Activated T-helper 2 cell treated with anti-CD3 and anti-CD28 coated beads, Interferon-gamma antibody, Interleukin-2, Interleukin-4, amounts not matched to agents 10 μg/mL and 5 μg/mL and 100 μg/mL, durations not matched to agents 14 hours and 24 hours and 36 hours (primary cell): Measurements from ENCODE around the gene ACSM6. TPM values are rescaled to one million over a fixed set of nuclear protein-coding genes. Genes with fewer than 3 reads are reported as not detected.
"Not testable (repeated sequence)": the region's sequence is repeated elsewhere in the genome, so short reads cannot be mapped to it uniquely, and the experiment has no call there.

Experiments used
- DNase-seq: peaks from one replicate; pipeline ENCODE4 v3.0.0; 2021; ENCODE audit warnings: low spot score
- H3K27ac Mint-ChIP-seq: one replicate; pipeline ENCODE4 v1.8.0; 2021; ENCODE audit warnings: mixed read lengths
- H3K27me3 Mint-ChIP-seq: one replicate; pipeline ENCODE4 v1.8.0; 2021; ENCODE audit warnings: low read depth, mixed read lengths
- H3K36me3 Mint-ChIP-seq: one replicate; pipeline ENCODE4 v1.8.0; 2021; ENCODE audit warnings: low read depth, mixed read lengths
- H3K4me1 Mint-ChIP-seq: one replicate; pipeline ENCODE4 v1.8.0; 2021; ENCODE audit warnings: low read depth, mixed read lengths
- H3K4me3 Mint-ChIP-seq: one replicate; pipeline ENCODE4 v1.8.0; 2021; ENCODE audit warnings: low read depth, mild to moderate bottlenecking, moderate library complexity, mixed read lengths
- H3K9me3 Mint-ChIP-seq: one replicate; pipeline ENCODE4 v1.8.0; 2021; ENCODE audit warnings: mixed read lengths
- intact Hi-C: fragments of 100-400 bp; cut with micrococcal nuclease; formaldehyde crosslinking; loops from one replicate; pipeline ENCODE4 v1.15.1; 2023
- total RNA-seq: library from RNA; stranded (reverse); gene quantifications from 2 replicates; pipeline ENCODE4 v1.2.3, GENCODE V29; 2022

Gene ACSM6
- total RNA-seq, 1 donor from 2014 or later: not detected

DNA sequence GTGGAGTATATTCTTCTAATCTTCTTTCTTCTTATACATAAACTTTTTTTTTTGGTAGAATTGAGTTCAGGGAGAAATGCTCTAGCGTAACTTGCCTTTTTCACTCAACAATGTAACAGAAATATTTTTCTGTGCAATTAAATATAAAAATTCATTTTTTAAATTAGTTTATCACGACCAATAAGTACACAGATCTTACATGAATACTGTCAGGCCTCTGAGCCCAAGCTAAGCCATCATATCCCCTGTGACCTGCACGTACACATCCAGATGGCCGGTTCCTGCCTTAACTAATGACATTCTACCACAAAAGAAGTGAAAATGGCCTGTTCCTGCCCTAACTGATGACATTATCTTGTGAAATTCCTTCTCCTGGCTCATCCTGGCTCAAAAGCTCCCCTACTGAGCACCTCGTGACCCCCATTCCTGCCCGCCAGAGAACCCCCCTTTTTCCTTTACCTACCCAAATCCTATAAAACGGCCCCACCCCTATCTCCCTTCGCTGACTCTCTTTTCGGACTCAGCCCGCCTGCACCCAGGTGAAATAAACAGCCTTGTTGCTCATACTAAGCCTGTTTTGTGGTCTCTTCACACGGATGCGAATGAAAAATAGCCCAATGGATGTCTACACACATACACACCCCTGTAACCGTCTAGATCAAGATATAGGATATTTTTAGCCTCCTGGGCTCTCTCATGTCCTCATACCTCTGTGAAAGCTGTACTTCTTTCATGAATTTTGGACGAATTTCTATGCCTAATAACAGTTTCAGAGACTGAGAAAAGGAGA is 35.1 kb downstream of the ACSM6 start:
- H3K27ac Mint-ChIP-seq, H3K27me3 Mint-ChIP-seq, intact Hi-C loops, H3K4me3 Mint-ChIP-seq, DNase-seq, H3K9me3 Mint-ChIP-seq: not testable (repeated sequence)
- H3K4me1 Mint-ChIP-seq: peaks cover 16% of the 10 kb centered on the region
- H3K36me3 Mint-ChIP-seq: peaks cover 30% of the 10 kb centered on the region

DNA sequence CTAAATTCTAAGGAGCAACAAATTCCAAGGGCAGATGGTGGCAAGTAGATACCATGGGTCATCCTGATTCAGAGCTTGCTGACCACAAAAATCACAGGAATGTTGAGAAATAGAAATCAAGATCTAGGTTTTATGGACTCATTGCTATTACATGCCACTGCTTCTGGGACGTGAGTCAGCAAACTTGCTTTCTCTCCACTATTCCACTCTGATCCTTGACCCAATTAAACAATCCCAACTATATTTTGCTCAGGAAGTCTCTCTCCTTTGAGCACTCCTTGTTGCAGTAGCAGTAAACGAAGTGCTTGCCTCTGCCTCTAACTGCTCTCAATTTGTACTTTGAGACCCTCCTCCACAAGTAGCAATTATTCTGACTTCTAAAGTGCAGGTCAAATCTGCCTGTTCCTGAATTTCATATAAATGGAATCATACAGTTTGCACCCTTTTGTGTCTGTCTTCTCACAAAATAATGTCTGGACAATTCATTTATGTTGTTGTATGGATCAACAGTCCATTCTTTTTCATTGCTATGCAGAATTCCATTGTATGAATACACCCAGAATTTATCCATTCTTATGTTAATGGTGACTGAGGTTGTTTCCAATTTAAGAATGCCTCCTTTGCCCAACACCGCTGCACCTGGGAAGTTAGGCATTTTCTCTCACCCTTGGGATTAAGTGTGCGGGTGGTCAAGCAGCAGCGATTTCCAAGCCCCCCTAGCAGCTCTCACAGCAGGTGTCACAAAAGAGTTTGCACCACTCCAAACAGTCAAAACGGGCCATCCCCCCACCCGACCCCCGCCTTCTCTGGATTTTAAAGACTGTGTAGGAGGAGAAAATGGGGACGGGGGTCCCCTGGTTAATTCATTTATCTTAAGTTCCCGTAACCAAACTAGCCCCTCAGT is 35.9 kb downstream of the ACSM6 start:
- H3K27ac Mint-ChIP-seq: no peak overlapping the region
- DNase-seq: no peak
- peaks cover 32% of the 10 kb centered on the region for H3K36me3 Mint-ChIP-seq
- H3K27me3 Mint-ChIP-seq: peaks cover 5% of the 10 kb centered on the region
- intact Hi-C loops: loop anchor here (10.0 kb wide), 2 partner anchors 425 to 935 kb away; partner anchors contain the start of gene ALDH18A1
- peaks cover 10% of the 10 kb centered on the region for H3K9me3 Mint-ChIP-seq
- peaks cover 17% of the 10 kb centered on the region for H3K4me1 Mint-ChIP-seq
- H3K4me3 Mint-ChIP-seq: peak overlapping the region; percentile 73

DNA sequence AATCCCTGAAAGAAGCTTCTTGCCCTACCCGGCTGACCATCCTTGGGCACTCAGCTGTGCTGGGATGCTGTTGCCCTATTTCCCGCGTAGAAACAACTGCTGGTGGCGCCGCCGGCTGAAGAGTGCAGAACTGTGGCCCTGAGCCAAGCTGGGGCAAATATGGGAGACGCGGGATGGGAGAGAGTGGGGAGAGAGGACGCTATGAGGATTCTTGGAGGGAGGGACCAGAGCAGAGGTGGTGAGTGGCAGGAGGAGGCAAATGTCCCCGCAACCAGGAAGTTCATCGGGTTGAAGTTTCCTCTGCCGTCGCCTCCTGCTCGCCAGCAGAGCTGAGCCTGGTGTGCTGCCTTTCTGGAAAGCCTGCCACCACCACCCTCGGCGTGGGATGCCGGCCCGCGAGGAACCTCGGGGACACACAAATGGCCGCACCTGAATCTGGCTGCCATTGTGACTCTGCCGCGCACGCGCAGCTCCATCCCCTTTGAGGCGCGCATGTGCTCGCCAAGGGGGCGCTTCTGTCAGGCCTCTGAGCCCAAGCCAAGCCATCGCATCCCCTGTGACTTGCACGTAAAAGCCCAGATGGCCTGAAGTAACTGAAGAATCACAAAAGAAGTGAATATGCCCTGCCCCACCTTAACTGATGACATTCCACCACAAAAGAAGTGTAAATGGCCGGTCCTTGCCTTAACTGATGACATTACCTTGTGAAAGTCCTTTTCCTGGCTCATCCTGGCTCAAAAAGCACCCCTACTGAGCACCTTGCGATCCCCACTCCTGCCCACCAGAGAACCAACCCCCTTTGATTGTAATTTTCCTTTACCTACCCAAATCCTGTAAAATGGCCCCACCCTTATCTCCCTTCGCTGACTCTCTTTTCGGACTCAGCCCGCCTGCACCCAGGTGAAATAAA is 36.9 kb downstream of the ACSM6 start:
- DNase-seq, H3K9me3 Mint-ChIP-seq, H3K27me3 Mint-ChIP-seq: not testable (repeated sequence)
- Mint-ChIP-seq H3K4me1 (peaks cover 25% of the 10 kb centered on the region), H3K36me3 (peaks cover 33% of the 10 kb centered on the region), H3K4me3 (peak overlapping the region; percentile 73), H3K27ac (peak overlapping the region; percentile 61)
- intact Hi-C loops: loop anchor here (10.0 kb wide), 2 partner anchors 424 to 936 kb away; partner anchors contain the start of gene ALDH18A1

DNA sequence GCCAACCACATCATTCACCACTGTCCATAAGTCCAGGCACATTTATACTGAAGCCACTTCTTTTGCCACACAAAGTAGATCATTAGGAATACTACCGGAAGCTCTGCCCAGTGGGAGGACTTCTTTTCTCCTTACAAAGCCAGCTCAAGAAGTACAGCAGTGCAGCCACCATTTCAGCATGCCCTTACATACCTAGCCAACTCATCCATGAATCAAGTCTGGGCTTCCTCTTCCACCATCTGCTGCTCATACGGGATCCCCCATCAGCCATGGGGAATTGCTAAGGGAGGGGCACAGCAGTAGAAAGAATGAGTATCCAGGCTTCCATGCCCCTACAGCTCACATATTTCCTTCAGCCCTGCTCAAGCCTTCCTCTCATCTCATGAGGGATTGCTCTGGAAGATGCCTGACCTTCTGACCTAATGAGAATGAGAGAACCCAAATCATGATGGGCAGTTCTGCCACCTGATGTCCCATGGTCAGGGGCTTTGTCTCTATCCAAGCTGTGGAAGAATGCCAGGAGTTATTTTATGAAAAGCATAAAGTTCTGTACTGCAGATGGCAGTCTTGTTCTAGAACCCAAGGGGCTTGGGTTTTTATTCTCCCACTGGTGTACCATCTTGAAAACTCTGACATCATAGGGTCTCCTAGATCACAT is 39.5 kb downstream of the ACSM6 start:
- H3K27ac Mint-ChIP-seq: no peak overlapping the region
- H3K27me3 Mint-ChIP-seq: peaks cover 3% of the 10 kb centered on the region

DNA sequence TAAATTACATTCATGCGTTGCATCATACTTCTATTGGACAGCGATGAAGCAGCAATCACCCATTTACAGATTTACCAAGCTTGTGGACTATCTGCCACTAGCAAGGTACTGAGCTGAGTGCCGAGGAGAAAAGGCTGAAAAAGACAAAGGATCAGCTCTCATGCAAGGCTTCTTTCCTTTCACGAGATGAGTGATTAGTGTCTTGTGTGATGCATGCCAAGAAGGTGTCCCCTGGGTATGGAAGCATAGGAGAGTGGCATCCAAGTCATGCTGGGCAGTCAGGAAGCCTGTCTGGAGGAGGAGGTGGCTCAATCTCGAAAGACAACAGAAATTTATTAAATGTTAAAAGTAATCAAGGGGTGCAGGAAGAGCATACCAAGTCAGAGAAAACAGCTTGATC is 40.9 kb downstream of the ACSM6 start:
- intact Hi-C loops: loop anchor here (5.0 to 10.0 kb wide), 4 partner anchors 420 to 940 kb away; partner anchors contain the start of genes ALDH18A1 and HELLS
- H3K27me3 Mint-ChIP-seq: no peaks in the 10 kb centered on the region
- H3K36me3 Mint-ChIP-seq: peaks cover 38% of the 10 kb centered on the region
- no peak overlapping the region for H3K4me3 Mint-ChIP-seq
- no peak for DNase-seq
- H3K9me3 Mint-ChIP-seq: peaks cover 10% of the 10 kb centered on the region
- H3K27ac Mint-ChIP-seq: peak overlapping the region; percentile 20
- H3K4me1 Mint-ChIP-seq: peaks cover 44% of the 10 kb centered on the region

More for the DNA sequence above, 39.5 kb downstream of the ACSM6 start:
- Mint-ChIP-seq H3K9me3 (peaks cover 10% of the 10 kb centered on the region), H3K4me3 (no peak overlapping the region), H3K36me3 (peaks cover 37% of the 10 kb centered on the region), H3K4me1 (peaks cover 48% of the 10 kb centered on the region)
- intact Hi-C loops: loop anchor here (10.0 kb wide), 2 partner anchors 421 to 939 kb away; partner anchors contain the start of gene ALDH18A1
- no peak for DNase-seq

DNA sequence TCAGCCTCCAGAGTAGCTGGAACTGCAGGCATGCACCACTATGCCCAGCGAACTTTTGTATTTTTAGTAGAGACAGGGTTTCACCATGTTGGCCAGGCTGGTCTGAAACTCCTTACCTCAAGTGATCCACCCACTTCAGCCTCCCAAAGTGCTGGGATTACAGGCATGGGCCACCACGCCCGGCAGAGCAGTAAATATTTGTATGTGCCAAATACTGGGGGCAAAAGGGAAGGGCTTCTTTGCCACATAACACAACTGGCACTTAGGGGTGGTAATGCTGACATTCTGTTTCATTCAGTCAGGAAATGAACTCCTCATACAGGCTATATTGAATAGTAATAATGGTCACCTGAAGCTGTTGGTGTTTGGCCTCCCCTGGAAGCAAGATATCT is 41.6 kb downstream of the ACSM6 start:
- Mint-ChIP-seq H3K36me3 (peaks cover 40% of the 10 kb centered on the region), H3K4me1 (peaks cover 48% of the 10 kb centered on the region), H3K4me3 (no peak overlapping the region), H3K27me3 (no peaks in the 10 kb centered on the region), H3K27ac (peak overlapping the region; percentile 80), H3K9me3 (peaks cover 10% of the 10 kb centered on the region)
- intact Hi-C loops: loop anchor here (1.0 to 10.0 kb wide), 7 partner anchors 10 to 941 kb away; partner anchors contain the start of genes ALDH18A1 and HELLS
- no peak for DNase-seq

DNA sequence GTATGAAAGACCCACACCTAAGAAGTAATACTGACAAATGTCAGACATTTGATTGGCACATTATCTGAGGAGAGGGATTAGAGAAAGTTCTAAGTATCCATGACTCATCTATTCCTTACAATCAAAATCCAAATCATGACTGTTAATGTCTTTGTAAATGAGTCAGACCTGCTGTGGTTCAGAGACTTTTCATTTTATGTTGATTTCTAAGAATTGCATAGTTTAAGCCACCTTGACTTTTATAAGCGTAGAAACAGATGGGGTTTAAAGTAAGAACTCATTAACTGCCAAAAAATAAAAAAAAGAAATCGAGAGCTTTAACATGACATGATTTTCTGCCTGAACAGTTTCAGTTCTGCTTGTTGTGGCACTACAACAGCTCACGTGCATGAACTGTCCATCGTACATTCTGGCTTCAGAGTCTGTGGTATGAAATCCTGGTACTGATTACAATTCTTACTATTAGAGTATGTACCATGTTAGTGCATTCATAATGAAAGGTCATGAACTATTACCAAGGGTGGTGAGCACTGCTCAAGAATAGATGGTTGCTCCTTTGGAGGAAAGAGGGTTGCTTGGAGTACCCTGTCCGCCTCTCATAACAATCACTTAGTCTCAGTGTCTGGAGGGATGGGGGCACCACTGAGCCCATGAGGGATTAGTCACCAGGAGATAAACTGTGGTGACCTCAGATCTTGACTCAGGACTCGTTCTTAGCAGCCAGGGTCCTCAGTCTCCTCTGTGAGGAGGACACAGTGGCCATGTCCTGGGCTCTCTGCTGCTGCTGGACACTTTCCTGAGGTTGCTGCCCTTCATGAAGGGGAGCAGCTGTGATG is 42.2 kb downstream of the ACSM6 start:
- no peak for DNase-seq
- H3K27me3 Mint-ChIP-seq: no peaks in the 10 kb centered on the region

DNA sequence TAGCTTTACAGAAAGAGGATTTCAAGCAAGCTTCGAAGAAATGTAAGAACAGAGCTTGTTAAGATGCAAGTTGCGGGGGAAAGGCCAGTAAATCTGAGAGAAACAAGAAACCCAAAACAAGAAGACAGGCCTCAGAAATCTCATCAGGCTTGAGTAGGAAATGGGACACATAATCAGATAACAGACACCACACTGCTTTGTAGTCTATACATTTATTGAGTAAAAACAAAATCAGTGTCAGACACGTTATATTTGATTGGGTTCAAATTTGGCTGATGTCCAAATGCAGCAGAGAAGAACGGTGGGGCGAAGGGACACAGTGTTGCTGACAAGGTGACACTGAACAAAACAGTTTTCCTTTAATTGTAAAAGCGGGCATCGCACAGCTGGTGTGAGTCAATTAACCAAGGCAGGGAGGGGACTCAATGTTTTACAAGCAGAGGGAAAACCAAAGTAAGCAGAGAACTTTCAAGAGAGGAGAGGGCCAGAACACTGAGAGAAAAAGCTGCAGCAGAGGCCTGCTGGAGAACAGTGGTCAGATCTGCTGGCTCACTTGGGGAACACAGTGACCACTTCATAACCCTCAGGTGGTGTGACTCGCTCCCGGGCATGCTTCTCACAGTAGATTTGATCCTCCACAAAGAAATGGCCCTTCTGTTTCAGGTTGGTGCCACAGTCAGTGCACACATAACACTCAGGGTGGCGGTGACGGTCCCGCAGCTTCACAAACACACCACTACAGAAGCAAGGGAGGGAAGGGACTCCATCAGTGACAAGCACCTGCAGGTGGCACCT is 43.5 kb downstream of the ACSM6 start:
- Mint-ChIP-seq H3K36me3 (peaks cover 29% of the 10 kb centered on the region), H3K9me3 (peaks cover under 1% of the 10 kb centered on the region), H3K27ac (peak overlapping the region; percentile 51), H3K4me3 (peak overlapping the region; percentile 2), H3K27me3 (no peaks in the 10 kb centered on the region), H3K4me1 (peaks cover 48% of the 10 kb centered on the region)
- intact Hi-C loops: loop anchor here (2.0 to 10.0 kb wide), 5 partner anchors 55 to 943 kb away; partner anchors contain the start of genes ALDH18A1 and HELLS
- no peak for DNase-seq

More for the DNA sequence above, 42.2 kb downstream of the ACSM6 start:
- intact Hi-C loops: loop anchor here (1.0 to 10.0 kb wide), 7 partner anchors 9 to 941 kb away; partner anchors contain the start of genes ALDH18A1 and HELLS
- peak overlapping the region; percentile 80 for H3K27ac Mint-ChIP-seq
- peak overlapping the region; percentile 15 for H3K4me3 Mint-ChIP-seq
- peaks cover 35% of the 10 kb centered on the region for H3K36me3 Mint-ChIP-seq
- peaks cover 49% of the 10 kb centered on the region for H3K4me1 Mint-ChIP-seq
- H3K9me3 Mint-ChIP-seq: peaks cover 7% of the 10 kb centered on the region

DNA sequence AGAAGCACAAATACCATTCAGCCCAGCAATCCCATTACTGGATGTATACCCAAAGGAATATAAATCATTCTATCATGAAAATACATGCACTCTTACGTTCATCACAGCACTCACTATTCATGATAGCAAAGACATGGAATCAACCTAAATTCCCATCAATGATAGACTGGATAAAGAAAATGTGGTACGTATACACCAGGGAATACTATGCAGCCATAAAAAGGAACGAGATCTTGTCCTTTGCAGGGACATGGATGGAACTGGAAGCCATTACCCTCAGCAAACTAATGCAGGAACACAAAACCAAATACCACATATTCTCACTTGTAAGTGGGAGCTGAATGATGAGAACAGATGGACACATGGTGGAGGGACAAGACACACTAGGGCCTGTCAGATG is 46.1 kb downstream of the ACSM6 start:
- Mint-ChIP-seq H3K4me1 (peaks cover 57% of the 10 kb centered on the region), H3K36me3 (peaks cover 14% of the 10 kb centered on the region)
- intact Hi-C loops, H3K27me3 Mint-ChIP-seq, H3K4me3 Mint-ChIP-seq, H3K27ac Mint-ChIP-seq, H3K9me3 Mint-ChIP-seq, DNase-seq: not testable (repeated sequence)

DNA sequence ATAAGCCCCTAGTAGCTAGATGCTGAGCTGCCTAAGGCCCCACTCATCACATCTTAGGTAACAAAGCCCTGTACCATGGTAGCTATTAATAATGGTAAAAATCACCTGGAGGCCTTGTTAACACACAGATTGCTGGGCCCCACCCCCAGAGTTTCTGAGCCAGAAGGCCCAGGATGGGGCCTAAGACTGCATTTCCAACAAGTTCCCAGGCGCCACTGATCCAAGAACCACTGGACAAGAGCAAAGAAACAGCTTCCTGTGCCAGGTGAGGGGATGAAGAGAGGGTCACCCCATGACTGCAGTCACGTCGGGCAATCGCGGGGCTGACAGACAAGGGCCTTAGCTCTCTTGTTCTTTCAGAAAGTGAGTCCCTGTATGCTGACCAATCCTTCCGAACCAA is 46.8 kb downstream of the ACSM6 start:
- Mint-ChIP-seq H3K36me3 (peaks cover 14% of the 10 kb centered on the region), H3K9me3 (no peaks in the 10 kb centered on the region), H3K4me1 (peaks cover 58% of the 10 kb centered on the region), H3K27me3 (no peaks in the 10 kb centered on the region), H3K27ac (no peak overlapping the region), H3K4me3 (no peak overlapping the region)
- intact Hi-C loops: no loop called here
- DNase-seq: no peak
